Activated naive CD8-positive, alpha-beta T cell treated with anti-CD3 and anti-CD28 coated beads for 36 hours (primary cell): ENCODE data around the gene FKBP9. TPM values are rescaled to one million over a fixed set of nuclear protein-coding genes. Genes with fewer than 3 reads are reported as not detected.
A peak's percentile ranks its signal among the peaks of the same experiment; 100 is the strongest.
"Not testable (repeated sequence)": the region's sequence is repeated elsewhere in the genome, so short reads cannot be mapped to it uniquely, and the experiment has no call there.

ENCODE experiments used
- DNase-seq: peaks from one replicate; pipeline ENCODE4 v3.0.0; 2021
- H3K27ac Mint-ChIP-seq: one replicate; pipeline ENCODE4 v1.8.0; 2022; ENCODE audit warnings: mild to moderate bottlenecking, moderate library complexity, mixed read lengths
- H3K27me3 Mint-ChIP-seq: one replicate; pipeline ENCODE4 v1.8.0; 2022; ENCODE audit warnings: mild to moderate bottlenecking, mixed read lengths
- H3K36me3 Mint-ChIP-seq: one replicate; pipeline ENCODE4 v1.8.0; 2021; ENCODE audit warnings: mild to moderate bottlenecking, mixed read lengths
- H3K4me1 Mint-ChIP-seq: one replicate; pipeline ENCODE4 v1.8.0; 2021; ENCODE audit warnings: mixed read lengths
- H3K4me3 Mint-ChIP-seq: one replicate; pipeline ENCODE4 v1.8.0; 2022; ENCODE audit warnings: mild to moderate bottlenecking, moderate library complexity, mixed read lengths
- H3K9me3 Mint-ChIP-seq: one replicate; pipeline ENCODE4 v1.8.0; 2022; ENCODE audit warnings: mixed read lengths
- total RNA-seq, 2 experiments: library from RNA; stranded (reverse); gene quantifications; one replicate each; pipeline ENCODE4 v1.2.3, GENCODE V29; 2021

Gene FKBP9
- total RNA-seq, 2 experiments from 2014 or later, result 0.14 TPM; not detected in 1

DNA sequence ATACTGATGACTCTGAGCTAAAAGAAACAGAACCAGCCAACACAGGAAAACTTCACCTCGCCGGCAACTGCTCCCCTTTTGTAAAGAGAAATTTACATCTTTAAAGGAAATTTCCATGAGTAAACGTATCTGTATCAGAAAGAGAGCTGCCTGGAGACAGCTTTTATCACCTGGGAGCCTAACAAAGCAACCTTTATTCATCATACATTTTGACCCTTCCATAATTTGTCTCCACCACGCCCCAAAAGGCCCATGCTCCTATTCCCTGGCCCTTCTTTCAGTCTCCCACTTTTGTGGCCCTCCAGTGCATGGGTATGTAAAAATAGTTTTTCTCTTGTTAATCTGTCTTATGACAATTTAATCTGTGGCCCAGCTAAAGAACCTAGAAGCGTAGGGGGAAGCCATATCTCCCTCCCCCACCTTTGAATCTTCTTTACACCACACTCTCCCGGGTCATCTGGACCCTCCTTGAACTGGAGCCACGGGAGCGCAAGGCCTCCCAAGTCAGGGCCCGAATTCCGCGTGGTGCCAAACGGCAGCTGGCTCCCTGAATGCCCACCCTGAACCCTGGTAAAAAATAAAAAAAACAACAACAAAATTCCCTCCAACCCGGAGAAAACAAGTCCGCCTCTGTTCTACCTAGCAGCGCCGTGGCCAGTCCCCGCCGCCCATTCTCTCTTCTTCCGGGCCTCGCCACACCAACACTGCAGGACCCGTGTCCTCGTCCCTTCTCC is 15.4 kb upstream of the FKBP9 start:
- peaks cover 7% of the 10 kb centered on the region for H3K36me3 Mint-ChIP-seq
- no peak for DNase-seq
- peak overlapping the region; percentile 46 for H3K27ac Mint-ChIP-seq
- peaks cover 13% of the 10 kb centered on the region for H3K4me1 Mint-ChIP-seq
- H3K4me3 Mint-ChIP-seq, result peak overlapping the region; percentile 91
- H3K9me3 Mint-ChIP-seq, result peaks cover 2% of the 10 kb centered on the region
- peaks cover 21% of the 10 kb centered on the region for H3K27me3 Mint-ChIP-seq

DNA sequence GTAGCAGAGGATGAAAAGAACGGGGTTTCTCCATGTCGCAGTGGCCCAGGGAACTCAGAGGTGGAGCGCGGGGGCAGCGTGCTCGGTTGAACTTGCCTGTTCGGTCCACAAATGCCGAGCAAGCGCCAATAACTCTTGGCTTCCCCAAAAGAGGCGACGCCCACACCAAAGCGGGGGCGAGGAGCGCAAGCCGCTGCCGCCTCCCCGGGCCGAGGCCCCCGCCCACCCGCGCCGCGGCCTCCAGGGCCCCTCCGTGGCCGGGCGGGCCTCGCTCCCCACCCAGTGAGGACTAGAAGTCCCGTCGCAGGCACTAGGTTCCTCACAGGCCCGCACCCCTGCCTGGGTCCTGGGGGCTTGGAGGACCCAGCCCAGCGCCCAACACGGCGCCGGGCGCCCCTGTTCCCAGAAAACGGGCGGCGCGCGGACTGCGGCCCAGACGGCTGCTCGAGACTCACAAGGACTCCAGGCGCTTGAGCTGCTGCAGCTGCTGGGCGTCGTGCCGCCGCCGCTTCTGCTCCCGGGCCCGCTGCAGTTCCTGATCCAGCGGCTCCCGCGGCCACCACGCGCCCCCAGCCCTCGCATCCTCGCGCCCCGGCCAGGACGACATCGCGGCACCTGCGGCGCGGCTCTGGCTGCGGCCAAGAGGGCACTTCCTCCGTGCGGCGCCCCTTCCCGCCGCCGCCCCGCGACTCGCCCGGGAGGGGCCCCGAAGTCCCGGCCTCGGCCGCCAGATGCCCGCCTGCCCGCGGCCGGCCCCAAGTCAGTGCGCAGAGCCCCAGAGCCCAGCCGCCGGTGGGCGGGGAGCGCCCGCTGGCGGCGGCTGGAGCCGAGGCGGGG is 14.6 kb upstream of the FKBP9 start:
- peaks cover 21% of the 10 kb centered on the region for H3K27me3 Mint-ChIP-seq
- peak overlapping the region; percentile 46 for H3K27ac Mint-ChIP-seq
- peaks cover 7% of the 10 kb centered on the region for H3K36me3 Mint-ChIP-seq
- peak; percentile 79 for DNase-seq
- peaks cover 2% of the 10 kb centered on the region for H3K9me3 Mint-ChIP-seq
- H3K4me3 Mint-ChIP-seq, result peak overlapping the region; percentile 91
- peaks cover 13% of the 10 kb centered on the region for H3K4me1 Mint-ChIP-seq

DNA sequence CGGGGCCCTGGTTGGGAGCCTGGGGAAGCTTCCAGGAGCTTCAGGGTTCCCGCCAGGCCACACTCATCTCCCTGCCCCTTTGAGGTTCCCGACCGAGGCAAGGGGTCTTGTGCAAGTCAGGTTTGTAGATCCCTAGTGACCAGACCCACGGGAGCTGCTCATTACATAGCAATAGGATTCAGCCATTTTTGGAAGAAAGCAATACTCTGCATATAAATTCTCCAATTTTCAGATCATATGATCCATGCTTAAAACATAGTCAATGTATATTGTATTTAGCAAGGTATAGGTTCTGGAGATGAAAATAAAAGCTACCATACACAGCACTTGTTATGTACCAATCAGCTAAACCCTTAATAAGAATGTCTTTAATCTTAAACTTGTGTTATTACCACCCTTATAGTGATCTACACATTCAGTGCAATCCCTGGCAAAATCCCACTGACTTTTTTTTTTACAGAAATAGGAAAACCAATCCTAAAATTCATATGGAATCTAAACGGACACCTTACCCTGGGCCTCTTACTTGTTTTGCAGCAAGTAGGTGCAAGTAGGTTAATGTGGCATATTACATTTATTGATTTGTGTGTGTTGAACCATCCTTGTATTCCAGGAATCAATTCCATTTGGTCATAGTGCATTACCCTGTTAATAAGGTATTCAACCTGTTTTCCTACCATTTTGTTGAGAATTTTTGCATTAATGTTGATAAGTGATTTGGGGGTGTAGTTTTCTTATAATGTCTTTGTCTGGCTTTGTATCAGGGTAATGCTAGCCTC is 13.8 kb upstream of the FKBP9 start:
- Mint-ChIP-seq H3K27ac (no peak overlapping the region), H3K9me3 (peaks cover 9% of the 10 kb centered on the region), H3K4me1 (peaks cover 11% of the 10 kb centered on the region), H3K4me3 (peak overlapping the region; percentile 60), H3K27me3 (peaks cover 21% of the 10 kb centered on the region), H3K36me3 (peaks cover 7% of the 10 kb centered on the region)
- DNase-seq, result no peak

DNA sequence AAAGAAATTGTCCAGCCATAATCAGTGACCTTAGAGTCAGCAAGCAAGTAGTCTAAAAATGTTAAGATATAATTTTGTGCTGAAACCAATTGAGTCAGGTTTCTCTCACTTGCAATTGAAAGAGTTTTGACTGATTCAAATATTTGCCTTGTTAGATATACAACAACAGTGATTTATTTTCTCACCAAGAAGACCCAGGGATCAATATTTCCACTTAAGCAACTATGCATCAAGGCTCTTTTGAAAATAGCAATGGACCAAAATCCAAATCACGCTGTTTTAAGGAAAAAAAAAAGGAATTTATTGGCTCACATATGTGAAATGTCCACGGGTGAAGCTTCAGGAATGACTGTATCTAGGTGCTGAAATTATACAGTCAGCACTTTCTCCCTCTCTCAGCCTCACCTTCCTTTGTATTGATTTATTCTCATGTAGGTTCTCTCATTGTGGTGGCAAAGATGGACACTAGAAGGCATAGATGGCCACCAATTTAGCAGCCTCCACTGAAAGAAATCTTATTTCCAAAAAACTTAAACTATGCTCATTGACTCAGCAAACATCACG is 9.7 kb upstream of the FKBP9 start:
- Mint-ChIP-seq H3K9me3 (peaks cover 13% of the 10 kb centered on the region), H3K27me3 (peaks cover 16% of the 10 kb centered on the region), H3K4me3 (no peak overlapping the region), H3K4me1 (peaks cover 1% of the 10 kb centered on the region), H3K27ac (no peak overlapping the region), H3K36me3 (peaks cover 5% of the 10 kb centered on the region)
- DNase-seq, result no peak

DNA sequence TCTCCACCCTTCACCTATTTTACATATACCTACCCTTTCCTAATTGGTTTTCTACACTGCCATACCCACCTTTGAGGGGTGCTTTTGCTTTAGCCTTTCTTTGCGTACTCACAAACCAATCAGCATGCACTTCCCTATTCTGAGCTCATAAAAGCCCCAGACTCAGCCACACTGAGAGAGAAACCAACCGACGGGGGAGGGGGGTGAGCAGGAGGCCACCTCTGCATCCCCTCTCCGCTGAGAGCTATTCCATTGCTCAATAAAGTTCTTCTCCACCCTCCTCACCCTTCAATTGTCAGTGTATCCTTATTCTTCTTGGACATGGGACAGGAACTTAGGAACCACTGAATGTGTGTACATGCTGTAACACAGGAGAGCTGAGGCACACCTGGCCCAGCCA is 9.0 kb upstream of the FKBP9 start:
- H3K27ac Mint-ChIP-seq, result no peak overlapping the region
- peaks cover 13% of the 10 kb centered on the region for H3K9me3 Mint-ChIP-seq
- H3K4me3 Mint-ChIP-seq, result no peak overlapping the region
- peaks cover 1% of the 10 kb centered on the region for H3K4me1 Mint-ChIP-seq
- DNase-seq, result no peak
- H3K36me3 Mint-ChIP-seq, result peaks cover 5% of the 10 kb centered on the region
- peaks cover 16% of the 10 kb centered on the region for H3K27me3 Mint-ChIP-seq

DNA sequence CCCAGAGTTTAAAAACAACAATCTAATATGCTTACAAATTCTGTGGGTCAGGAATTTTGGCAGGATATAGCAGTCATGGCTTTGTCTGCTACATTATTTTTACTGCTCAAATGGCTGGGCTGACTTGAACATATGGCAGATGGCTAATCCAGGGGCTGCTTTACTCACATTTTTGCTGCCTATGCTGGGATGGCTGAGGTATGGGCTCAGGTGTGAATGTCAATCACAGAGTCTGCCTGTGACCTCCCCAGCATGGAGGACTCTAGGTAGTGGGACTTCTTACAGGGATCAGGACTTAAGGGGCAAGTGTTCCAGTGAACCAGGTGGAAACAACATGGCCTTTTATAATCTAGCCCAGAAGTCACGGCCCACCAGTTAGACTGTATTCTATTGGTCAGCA is 4.4 kb upstream of the FKBP9 start:
- Mint-ChIP-seq H3K4me3 (no peak overlapping the region), H3K27ac (no peak overlapping the region), H3K36me3 (peaks cover 3% of the 10 kb centered on the region), H3K9me3 (peaks cover 8% of the 10 kb centered on the region), H3K4me1 (peaks cover under 1% of the 10 kb centered on the region), H3K27me3 (peaks cover 24% of the 10 kb centered on the region)
- DNase-seq, result no peak

DNA sequence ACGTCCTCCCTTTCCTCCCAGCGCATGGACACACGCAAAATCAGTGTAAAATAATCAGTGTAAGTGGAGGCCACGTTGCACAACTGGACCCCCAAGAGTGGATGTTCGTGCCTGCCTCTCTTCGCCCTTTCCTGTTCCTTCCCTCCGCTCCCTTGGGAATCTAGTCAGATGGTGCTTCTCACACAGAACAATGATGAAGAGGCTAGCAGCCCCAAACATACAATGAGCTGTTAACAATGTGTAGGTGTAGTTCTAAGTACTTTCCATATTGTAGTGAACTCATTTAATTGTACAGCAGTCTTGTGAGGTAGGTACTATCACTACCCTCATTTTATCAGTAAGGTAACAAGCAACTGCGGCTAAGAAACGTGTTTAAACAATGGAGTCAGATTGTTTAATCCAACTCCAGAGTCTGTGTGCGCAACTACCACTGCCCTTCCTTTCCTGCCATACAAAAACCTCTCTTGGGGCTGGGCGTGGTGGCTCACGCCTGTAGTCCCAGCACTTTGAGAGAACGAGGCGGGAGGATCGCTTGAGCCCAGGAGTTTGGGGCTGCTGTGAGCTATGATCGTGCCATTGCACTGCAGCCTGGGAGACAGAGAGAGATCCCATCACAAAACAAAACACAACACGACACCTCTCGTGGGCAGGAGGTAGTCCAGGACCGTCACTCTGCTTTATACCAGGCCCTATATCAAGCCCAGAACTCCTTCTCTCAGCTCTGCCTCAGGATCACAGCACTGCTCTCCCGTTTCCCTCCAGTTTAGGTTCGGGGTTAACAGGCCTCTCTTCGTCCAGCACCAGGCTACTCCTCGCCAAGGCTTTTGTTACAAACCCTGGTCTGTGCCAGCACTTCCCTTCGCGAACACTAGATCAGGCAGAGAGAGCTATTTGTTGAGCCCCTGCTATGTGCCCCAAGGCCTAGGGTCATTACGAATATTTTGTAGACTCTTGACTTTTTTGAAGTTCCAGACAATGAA is 1.1 kb downstream of the FKBP9 start:
- peaks cover 3% of the 10 kb centered on the region for H3K4me1 Mint-ChIP-seq
- H3K9me3 Mint-ChIP-seq, result no peaks in the 10 kb centered on the region
- H3K27me3 Mint-ChIP-seq, result peaks cover 54% of the 10 kb centered on the region
- H3K36me3 Mint-ChIP-seq, result no peaks in the 10 kb centered on the region
- DNase-seq, result no peak
- no peak overlapping the region for H3K27ac Mint-ChIP-seq
- peak overlapping the region; percentile 70 for H3K4me3 Mint-ChIP-seq

DNA sequence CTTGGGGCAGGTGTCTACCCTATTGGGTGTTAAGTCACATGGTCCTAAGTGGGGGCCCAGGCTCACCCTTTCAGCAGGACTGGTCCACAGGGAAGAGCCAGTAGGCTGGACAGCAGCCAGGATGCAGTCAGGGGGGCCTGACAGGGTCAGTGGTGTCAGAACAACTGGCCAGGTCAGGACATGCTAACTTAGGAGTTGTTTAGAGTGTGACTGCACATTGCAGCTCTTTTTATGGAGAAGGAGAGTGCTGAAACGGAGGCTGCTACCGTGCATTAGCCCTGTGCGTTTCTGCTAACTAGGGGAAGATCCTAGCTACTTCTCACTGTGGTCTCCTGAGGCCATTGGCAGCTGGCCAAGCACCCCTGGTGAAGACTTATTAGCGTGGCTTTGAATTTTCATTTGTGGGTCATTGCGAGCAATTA is 6.7 kb downstream of the FKBP9 start:
- not testable (repeated sequence) for H3K9me3 Mint-ChIP-seq, H3K36me3 Mint-ChIP-seq, H3K4me3 Mint-ChIP-seq, H3K27ac Mint-ChIP-seq, H3K4me1 Mint-ChIP-seq, DNase-seq
- peaks cover 35% of the 10 kb centered on the region for H3K27me3 Mint-ChIP-seq

DNA sequence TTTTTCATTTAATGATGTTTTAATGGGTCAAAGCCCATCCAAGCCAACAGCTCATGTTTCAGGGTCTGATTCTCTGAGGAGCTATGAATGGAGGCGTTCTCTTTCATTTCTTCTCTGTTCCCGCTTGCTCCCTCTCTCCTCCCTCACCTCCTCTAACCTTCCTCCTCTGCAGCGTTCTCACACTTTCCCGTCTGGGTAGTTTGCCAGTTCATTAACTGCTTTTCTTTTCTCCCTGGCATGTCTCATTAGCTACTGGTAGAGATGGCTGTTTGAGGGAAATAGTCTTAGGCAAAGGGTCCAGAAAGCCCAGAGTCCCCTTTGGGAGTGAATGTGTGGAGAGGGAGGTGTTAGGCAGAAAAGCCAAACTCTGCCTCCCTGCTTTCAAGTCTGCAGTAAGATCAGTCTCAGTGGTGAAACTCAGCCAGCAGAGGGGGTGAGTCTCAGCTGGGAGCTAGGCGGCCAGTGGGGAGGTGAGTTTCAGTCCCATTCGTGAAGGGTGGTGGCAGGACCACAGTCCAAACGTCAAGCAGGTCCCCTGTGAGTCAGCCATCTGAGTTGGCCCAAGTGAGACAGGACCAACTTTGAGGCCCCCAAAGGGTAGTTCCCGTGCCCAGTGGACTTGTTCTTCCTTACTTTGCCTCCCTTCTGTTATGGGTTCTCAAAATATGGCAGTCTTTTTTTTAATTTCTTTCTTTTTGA is 7.4 kb downstream of the FKBP9 start:
- not testable (repeated sequence) for H3K27ac Mint-ChIP-seq, H3K4me1 Mint-ChIP-seq, H3K9me3 Mint-ChIP-seq, DNase-seq, H3K4me3 Mint-ChIP-seq, H3K36me3 Mint-ChIP-seq
- H3K27me3 Mint-ChIP-seq, result peaks cover 28% of the 10 kb centered on the region

DNA sequence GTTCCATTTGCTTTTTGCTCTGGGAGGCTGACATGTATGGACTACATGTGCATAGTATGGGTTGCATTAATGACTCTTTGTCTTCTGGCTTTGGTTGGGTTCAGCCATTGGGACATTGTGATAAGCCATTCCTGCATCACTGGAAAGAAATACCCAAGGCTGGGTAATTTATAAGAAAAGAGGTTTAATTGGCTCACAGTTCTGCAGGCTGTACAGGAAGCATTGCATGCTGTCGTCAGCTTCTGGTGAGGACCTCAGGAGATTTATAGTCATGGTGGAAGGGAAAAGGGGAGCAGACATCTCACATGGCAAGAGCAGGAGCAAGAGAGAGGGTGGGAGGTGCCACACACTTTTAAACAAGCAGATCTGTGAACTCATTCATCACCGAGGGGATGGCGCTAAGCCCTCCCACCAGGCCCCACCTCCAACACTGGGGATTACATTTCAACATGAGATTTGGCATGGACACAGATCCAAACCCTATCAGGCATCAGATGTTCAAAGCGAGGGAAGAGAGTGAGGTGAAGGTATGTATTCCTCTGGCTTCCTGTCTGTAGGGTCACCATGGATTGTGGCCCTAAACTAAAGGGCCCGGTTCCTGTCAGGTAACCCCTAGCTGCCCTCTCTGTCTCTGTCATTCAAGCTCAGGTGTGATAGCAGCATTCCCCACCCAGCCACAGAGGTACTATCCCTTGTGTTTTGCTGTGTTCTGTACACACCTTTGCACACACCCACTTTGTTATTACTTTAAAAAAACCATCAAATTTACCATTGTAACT is 9.4 kb downstream of the FKBP9 start:
- H3K4me3 Mint-ChIP-seq, DNase-seq, H3K4me1 Mint-ChIP-seq: not testable (repeated sequence)

DNA sequence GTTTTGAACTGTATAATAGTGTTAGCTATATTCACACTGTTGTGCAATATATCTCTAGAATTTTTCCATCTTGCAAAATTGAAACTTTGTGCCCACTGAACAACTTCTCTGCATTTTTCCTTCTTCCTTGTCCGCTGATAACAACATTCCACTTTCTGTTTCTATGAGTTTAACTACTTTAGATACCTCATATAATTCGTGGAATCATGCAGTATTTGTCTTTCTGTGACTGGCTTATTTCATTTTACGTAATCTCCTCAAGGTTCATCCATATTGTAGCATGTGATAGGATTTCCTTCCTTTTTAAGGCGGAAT is 10.0 kb downstream of the FKBP9 start:
- not testable (repeated sequence) for H3K27ac Mint-ChIP-seq, H3K4me1 Mint-ChIP-seq, H3K9me3 Mint-ChIP-seq, DNase-seq, H3K36me3 Mint-ChIP-seq, H3K4me3 Mint-ChIP-seq
- H3K27me3 Mint-ChIP-seq, result peaks cover 22% of the 10 kb centered on the region

More for the DNA sequence above, 9.4 kb downstream of the FKBP9 start:
- H3K9me3 Mint-ChIP-seq, H3K27ac Mint-ChIP-seq, H3K36me3 Mint-ChIP-seq: not testable (repeated sequence)
- H3K27me3 Mint-ChIP-seq, result peaks cover 22% of the 10 kb centered on the region

DNA sequence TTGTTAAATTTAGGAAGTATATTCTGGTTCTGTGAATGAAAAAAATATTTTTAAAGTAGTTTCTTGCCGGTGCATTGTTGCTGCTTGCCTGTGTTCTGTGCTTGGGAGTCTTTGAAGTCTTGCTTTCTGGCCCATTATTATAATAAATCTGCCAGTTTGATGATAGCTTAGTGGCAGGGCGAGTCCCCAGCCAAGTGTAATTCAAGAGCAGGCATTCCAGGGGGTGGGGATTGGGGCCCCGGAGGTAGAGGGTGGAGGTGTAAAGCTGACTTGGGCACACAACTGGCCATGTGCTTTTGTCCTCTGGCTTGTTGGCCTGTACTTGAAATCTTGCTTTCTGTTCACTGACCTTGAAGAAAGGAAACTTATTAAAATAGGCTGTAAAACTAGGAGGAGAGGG is 14.7 kb downstream of the FKBP9 start:
- not testable (repeated sequence) for H3K36me3 Mint-ChIP-seq, H3K9me3 Mint-ChIP-seq, H3K27me3 Mint-ChIP-seq, H3K27ac Mint-ChIP-seq, H3K4me1 Mint-ChIP-seq, H3K4me3 Mint-ChIP-seq, DNase-seq

DNA sequence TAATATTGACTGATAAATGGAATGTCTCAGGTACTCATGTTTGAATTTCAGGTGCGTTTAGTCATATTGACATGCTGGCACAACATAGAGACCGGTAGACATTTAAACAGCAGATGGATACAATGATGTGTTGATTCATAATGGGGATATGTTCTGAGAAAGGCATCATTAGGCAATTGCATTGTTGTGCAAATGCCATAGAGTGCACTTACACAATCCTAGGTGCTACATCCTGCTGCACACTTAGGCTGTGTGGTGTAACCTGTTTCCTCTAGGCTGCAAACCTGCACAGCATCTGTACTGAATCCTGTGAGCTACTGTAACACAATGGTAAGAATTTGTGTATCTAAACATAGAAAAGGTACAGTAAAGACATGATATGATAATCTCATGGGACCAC is 19.9 kb downstream of the FKBP9 start:
- not testable (repeated sequence) for H3K27ac Mint-ChIP-seq, H3K36me3 Mint-ChIP-seq, H3K4me3 Mint-ChIP-seq, H3K9me3 Mint-ChIP-seq, H3K4me1 Mint-ChIP-seq, DNase-seq
- peaks cover 12% of the 10 kb centered on the region for H3K27me3 Mint-ChIP-seq
